Stimulated activated CD8-positive, alpha-beta memory T cell treated with anti-CD3 and anti-CD28 coated beads, Interleukin-2, amount 100 ng/mL, for 48 hours (primary cell): Measurements from ENCODE around the gene DPH3.

Experiments used
- DNase-seq, 2 donors: peaks; one replicate each; pipeline ENCODE4 v3.0.0-alpha.2; 2020; ENCODE audit warnings: low read depth in 2 of 2

Gene DPH3

DNA sequence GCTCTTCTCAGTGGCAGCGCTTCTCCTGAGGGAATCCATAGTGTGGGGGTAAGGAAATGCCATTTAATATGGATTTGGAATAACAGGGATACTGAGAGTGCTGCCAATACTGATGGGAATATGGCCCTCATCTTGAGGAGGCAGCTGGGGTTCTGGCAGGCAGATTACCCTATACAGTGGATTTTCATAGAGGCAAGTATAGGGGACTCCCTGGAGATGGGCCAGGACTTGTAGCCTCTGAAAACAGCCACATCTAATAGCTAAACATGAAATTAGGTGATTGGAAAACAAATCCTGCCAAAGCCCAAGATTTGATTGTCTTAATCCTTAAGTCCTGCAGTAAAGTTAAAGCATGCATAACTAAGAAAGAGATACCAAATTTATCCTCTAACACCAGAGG is 30.9 kb downstream of the DPH3 start:
- no peak for DNase-seq

DNA sequence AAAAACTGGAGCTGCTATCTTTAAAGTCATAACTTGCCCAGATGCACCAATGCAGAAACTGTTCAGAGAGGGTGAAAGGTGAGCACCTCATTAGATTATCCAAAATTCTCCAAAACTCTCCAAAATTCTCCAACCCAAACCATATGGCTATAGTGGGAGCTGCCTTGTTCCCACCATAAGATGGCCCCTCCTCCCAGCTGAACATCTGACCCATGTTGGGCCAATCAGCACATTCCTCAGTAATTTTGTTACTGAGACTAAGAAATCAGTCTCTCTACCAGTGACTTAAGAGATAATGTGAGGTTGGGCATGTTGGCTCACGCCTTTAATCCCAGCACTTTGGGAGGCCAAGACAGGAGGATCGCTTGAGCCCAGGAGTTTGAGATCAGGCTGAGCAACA is 32.8 kb downstream of the DPH3 start:
- DNase-seq, result no peak

DNA sequence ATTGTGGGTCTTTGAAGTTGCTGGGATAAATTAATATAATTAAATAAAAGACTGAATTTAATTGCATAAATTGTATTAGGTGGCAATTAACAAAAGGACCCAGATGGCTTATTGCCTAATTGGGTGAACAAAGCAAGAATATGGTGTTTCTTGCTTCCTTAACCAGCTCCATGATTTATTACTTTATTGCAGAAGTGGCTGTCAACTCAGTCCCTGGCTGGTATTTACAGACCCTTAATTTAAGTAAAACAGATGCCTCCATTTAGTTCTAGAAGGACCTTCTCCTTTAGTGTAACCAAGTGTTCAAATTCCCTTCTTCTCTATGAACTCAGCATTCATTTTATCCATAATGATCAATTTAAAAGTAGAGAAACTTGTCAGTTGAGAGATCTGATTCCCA is 35.1 kb downstream of the DPH3 start:
- no peak for DNase-seq

GRCh38 chr3:16227566-16227965 is 37.2 kb downstream of the DPH3 start:
- DNase-seq, result no peak

GRCh38 chr3:16224325-16224724 is 40.4 kb downstream of the DPH3 start:
- DNase-seq, result no peak

GRCh38 chr3:16222547-16222946 is 42.2 kb downstream of the DPH3 start:
- DNase-seq, result no peak

- no peak for DNase-seq
Observed at GRCh38 chr3:16221990-16222389, 42.8 kb downstream of the DPH3 start.

DNA sequence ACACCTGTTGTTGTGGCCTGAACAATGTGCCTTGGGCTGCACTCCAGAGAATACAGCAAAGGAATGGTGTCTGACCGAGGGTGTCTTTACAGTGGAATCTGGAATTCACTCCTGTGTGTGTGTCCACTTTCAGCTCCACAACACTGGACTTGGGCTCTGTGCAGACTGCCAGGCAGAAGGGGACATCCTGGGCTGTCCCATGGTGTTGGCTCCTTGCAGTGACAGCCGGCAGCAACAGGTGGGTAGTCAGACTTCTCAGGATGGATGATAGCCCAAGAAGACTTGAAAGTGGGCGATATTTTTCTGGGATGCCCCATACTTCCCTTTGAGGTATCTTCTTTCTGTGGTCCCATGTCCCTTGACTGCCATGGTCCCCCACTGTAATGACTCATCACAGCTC is 45.0 kb downstream of the DPH3 start:
- DNase-seq, result no peak

GRCh38 chr3:16216373-16216935 is 48.3 kb downstream of the DPH3 start:
- DNase-seq, result no peak

DNA sequence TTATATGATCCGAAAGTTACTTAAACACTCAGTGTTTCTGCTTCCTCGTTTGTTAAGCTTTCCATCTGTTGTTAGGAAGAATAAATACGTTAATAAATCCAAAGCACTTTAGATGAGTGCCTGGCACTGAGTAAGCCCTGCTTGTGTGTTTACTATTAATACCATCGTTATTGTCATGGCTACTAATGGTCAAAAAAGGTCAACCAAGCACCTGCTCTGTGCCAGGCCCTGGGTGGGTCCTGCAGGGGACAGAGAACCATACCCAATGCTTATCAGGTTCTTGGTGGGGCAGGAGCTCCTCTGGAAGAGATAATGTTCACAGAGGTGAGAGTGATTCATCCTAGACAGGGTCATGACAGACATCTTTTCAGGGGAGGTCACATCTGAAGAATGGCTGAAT is 50.4 kb downstream of the DPH3 start:
- DNase-seq, result no peak

DNA sequence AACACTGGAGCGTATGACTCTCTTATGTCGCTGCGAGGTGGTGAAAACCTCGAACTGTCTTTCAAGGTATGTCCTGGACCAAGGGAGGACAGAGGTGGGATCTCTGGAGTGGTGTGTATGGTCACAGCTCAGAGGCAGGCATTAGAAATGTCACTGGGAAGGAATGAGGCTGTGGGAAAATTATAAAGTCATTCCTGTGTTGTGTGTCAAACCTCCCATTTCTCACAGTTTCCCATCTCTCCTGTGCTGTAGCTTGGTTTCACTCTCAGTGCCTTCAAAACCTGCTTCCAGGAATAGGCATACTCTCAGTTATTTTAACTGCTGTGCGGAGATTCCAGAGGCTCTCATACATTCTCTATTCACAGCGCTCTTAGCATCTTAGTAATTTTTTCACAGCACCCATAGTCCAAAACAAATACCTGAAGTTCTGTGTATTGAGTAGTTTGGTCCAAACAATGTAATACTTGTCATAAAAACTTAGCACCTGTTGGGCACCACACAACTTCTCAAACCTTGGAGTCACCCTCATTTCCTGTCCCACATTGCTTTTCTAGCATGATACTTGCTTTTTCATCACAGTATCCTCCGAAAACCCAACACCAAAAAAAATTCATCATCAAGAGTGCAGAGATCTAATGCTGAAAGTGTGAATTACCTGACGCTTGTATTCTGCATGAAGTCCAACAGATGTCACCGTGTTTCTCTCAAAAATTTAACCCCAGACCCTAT is 53.4 kb downstream of the DPH3 start:
- DNase-seq, result no peak
